SK-N-SH treated with all-trans-retinoic acid at 6 μM for 48 hours (cell line): ENCODE measurements around the gene LCTL.
A peak's percentile ranks its signal among the peaks of the same experiment; 100 is the strongest.
"Not testable (repeated sequence)": the region's sequence is repeated elsewhere in the genome, so short reads cannot be mapped to it uniquely, and the experiment has no call there.

Source experiments
- ATAC-seq: fragments of 200-7000 bp; cut with Tn5 transposase; 3 replicates; pipeline ENCODE4 v1.9.1; 2020; ENCODE audit warnings: mild to moderate bottlenecking, moderate library complexity
- ARNTL ChIP-seq: fragments of 450-650 bp; formaldehyde crosslinking; IDR thresholded peaks from 2 replicates; pipeline ENCODE4 v1.5.0; 2020; ENCODE audit warnings: low read depth, mild to moderate bottlenecking, moderate library complexity, borderline replicate concordance
- BACH2 ChIP-seq: fragments of 250-450 bp; sonication (Bioruptor Pico); IDR thresholded peaks from 2 replicates; pipeline ENCODE4 v1.9.0; 2021; ENCODE audit warnings: mild to moderate bottlenecking, borderline replicate concordance
- CSDC2 ChIP-seq: fragments of 250-450 bp; sonication (Bioruptor Pico); IDR thresholded peaks from 2 replicates; pipeline ENCODE4 v1.5.0; 2020; ENCODE audit warnings: mild to moderate bottlenecking, moderate library complexity
- ESRRG ChIP-seq: fragments of 250-450 bp; sonication (Bioruptor Pico); IDR thresholded peaks from 2 replicates; pipeline ENCODE4 v1.6.1; 2021; ENCODE audit warnings: mild to moderate bottlenecking
- OSR1 ChIP-seq: fragments of 250-450 bp; sonication (Bioruptor Pico); IDR thresholded peaks from 2 replicates; pipeline ENCODE4 v1.8.0; 2022; ENCODE audit warnings: moderate library complexity, mild to moderate bottlenecking, inconsistent platforms
- PATZ1 ChIP-seq: fragments of 250-450 bp; sonication (Bioruptor Pico); IDR thresholded peaks from 2 replicates; pipeline ENCODE4 v1.8.0; 2020; ENCODE audit warnings: mild to moderate bottlenecking, moderate library complexity, borderline replicate concordance
- PPARA ChIP-seq: fragments of 250-450 bp; sonication (Bioruptor Pico); IDR thresholded peaks from 2 replicates; pipeline ENCODE4 v1.5.0; 2020; ENCODE audit warnings: mild to moderate bottlenecking, borderline replicate concordance
- TCF4 ChIP-seq: fragments of 250-450 bp; sonication (Bioruptor Pico); IDR thresholded peaks from 2 replicates; pipeline ENCODE4 v1.8.0; 2021; ENCODE audit warnings: mild to moderate bottlenecking, moderate library complexity, borderline replicate concordance
- TOX ChIP-seq: fragments of 250-450 bp; sonication (Bioruptor Pico); IDR thresholded peaks from 2 replicates; pipeline ENCODE4 v1.8.0; 2021; ENCODE audit warnings: mild to moderate bottlenecking, moderate library complexity, borderline replicate concordance
- TSHZ2 ChIP-seq: fragments of 250-450 bp; sonication (Bioruptor Pico); IDR thresholded peaks from 2 replicates; pipeline ENCODE4 v1.5.0; 2020; ENCODE audit warnings: mild to moderate bottlenecking, moderate library complexity
- ZC3H10 ChIP-seq: fragments of 250-450 bp; sonication (Bioruptor Pico); IDR thresholded peaks from 2 replicates; pipeline ENCODE4 v1.5.1; 2021; ENCODE audit warnings: mild to moderate bottlenecking, moderate library complexity
- ZFP3 ChIP-seq: fragments of 250-450 bp; sonication (Bioruptor Pico); IDR thresholded peaks from 2 replicates; pipeline ENCODE4 v1.5.0; 2020; ENCODE audit warnings: mild to moderate bottlenecking, moderate library complexity
- ZNF70 ChIP-seq: fragments of 450-650 bp; formaldehyde crosslinking; IDR thresholded peaks from 2 replicates; pipeline ENCODE4 v1.5.0; 2020; ENCODE audit warnings: mild to moderate bottlenecking, moderate library complexity
- TF ChIP-seq, protein P1 (sequence below): fragments of 250-450 bp; sonication (Bioruptor Pico); IDR thresholded peaks from 2 replicates; pipeline ENCODE4 v1.5.1; 2021; ENCODE audit warnings: mild to moderate bottlenecking, moderate library complexity

LCTL gene

DNA sequence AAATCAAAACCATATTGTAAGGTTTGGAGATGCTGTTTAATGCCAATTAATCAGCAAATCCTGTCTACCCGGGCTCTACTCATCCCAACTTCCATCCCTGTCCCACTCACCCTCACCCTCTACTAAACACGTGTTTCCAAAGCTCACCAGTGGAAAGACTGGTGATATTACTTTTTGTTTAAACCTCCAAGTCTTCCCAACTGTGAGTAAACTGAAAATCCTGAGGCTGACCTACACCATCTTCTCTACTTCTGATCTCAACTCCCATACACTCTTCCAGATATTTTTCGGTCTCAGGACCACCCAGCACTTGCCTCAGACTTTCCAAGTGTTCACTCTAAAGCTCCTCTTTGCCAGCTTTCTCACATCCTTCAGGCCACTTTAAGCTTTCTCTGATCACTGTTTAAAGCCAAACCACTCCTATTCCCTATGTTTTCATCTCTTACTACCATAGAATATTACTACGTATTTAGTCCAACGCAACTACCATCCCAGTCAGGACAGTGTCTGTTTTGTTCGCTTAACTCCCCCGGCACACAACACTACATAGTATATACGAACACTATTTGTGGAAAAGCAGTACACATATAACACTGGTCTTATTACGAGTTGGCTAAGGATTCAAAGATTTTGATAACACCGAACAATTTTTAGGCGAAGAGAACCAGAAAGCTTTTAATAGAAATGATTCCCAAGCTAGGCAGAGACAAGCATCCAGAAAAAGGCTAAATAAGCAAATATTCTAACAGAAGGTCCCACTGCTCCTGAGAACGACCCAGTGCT lies 61.8 kb downstream of the LCTL start:
- no peak; the same call in 2 of the 3 replicates for ATAC-seq
- TF ChIP-seq, protein P1, sequence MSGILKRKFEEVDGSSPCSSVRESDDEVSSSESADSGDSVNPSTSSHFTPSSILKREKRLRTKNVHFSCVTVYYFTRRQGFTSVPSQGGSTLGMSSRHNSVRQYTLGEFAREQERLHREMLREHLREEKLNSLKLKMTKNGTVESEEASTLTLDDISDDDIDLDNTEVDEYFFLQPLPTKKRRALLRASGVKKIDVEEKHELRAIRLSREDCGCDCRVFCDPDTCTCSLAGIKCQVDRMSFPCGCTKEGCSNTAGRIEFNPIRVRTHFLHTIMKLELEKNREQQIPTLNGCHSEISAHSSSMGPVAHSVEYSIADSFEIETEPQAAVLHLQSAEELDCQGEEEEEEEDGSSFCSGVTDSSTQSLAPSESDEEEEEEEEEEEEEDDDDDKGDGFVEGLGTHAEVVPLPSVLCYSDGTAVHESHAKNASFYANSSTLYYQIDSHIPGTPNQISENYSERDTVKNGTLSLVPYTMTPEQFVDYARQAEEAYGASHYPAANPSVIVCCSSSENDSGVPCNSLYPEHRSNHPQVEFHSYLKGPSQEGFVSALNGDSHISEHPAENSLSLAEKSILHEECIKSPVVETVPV (CRISPR knock-in tag), result 0 out of 2 replicates have a peak, but pooled peaks have one; percentile 25
- TF ChIP-seq TSHZ2 (CRISPR knock-in tag), result no peak

- not testable (repeated sequence) for ATAC-seq
These were observed 62.7 kb downstream of the LCTL start for GRCh38 chr15:66503041-66503648.

- no peak for TF ChIP-seq ZC3H10 (CRISPR knock-in tag)
- TF ChIP-seq ZFP3 (CRISPR knock-in tag), result no peak
- TF ChIP-seq, protein P1 (CRISPR knock-in tag), result no peak
- TF ChIP-seq PATZ1, result no peak
- TF ChIP-seq OSR1, result no peak
- no peak for TF ChIP-seq ZNF70 (CRISPR knock-in tag)
- no peak for TF ChIP-seq BACH2 (CRISPR knock-in tag)
- TF ChIP-seq ARNTL, result no peak
- TF ChIP-seq TSHZ2 (CRISPR knock-in tag), result no peak
- TF ChIP-seq PPARA (CRISPR knock-in tag), result no peak
- TF ChIP-seq TCF4 (CRISPR knock-in tag), result no peak
- no peak for TF ChIP-seq ESRRG (CRISPR knock-in tag)
- no peak for TF ChIP-seq CSDC2 (CRISPR knock-in tag)
- no peak for TF ChIP-seq TOX
- TF ChIP-seq, all 23 proteins: peak for 0
- no peak for ATAC-seq
These were observed 63.3 kb downstream of the LCTL start for GRCh38 chr15:66502491-66502890.

- not testable (repeated sequence) for ATAC-seq
These were observed 65.5 kb downstream of the LCTL start for GRCh38 chr15:66500346-66500745.
